Ramos (cell line): Measurements from ENCODE around the gene PLA2G2D.

Experiments used
- in situ Hi-C: fragments of 300-500 bp; cut with MboI; formaldehyde crosslinking; loops from one replicate; pipeline ENCODE4 v1.14.3; 2022; ENCODE audit warnings: low sequenced_read_pairs; ENCODE audit not compliant: unreplicated experiment

Gene PLA2G2D

GRCh38 chr1:20119347-20119746, at the start of gene PLA2G2D:
Gene PLA2G2D (minus strand): TSS chr1:20119536. CDS start chr1:20119498, 38 bp downstream.
- in situ Hi-C loops = no loop called here

- in situ Hi-C loops = no loop called here
Observed at GRCh38 chr1:20168564-20169491, 49.5 kb upstream of the PLA2G2D start.

GRCh38 chr1:20167126-20167525, 47.8 kb upstream of the PLA2G2D start:
- in situ Hi-C loops = no loop called here

- in situ Hi-C loops = no loop called here
Observed at GRCh38 chr1:20166051-20166450, 46.7 kb upstream of the PLA2G2D start.

- in situ Hi-C loops = no loop called here
Observed at GRCh38 chr1:20165522-20165951, 46.2 kb upstream of the PLA2G2D start.

- in situ Hi-C loops = no loop called here
Observed at GRCh38 chr1:20164694-20165202, 45.4 kb upstream of the PLA2G2D start.

GRCh38 chr1:20160034-20160433, 40.7 kb upstream of the PLA2G2D start:
- in situ Hi-C loops = no loop called here

- in situ Hi-C loops = no loop called here
Observed at GRCh38 chr1:20158358-20159070, 39.2 kb upstream of the PLA2G2D start.

GRCh38 chr1:20154301-20154831, 35.0 kb upstream of the PLA2G2D start:
- in situ Hi-C loops = loop anchor here (5.0 kb wide), 1 partner anchor 237 kb away; no protein-coding TSS in a partner anchor

GRCh38 chr1:20153000-20153418, 33.7 kb upstream of the PLA2G2D start:
- in situ Hi-C loops = loop anchor here (5.0 kb wide), 1 partner anchor 236 kb away; no protein-coding TSS in a partner anchor

GRCh38 chr1:20152599-20152930, 33.2 kb upstream of the PLA2G2D start:
- in situ Hi-C loops = loop anchor here (5.0 kb wide), 1 partner anchor 235 kb away; no protein-coding TSS in a partner anchor

- in situ Hi-C loops = loop anchor here (5.0 kb wide), 1 partner anchor 235 kb away; no protein-coding TSS in a partner anchor
Observed at GRCh38 chr1:20151906-20152598, 32.7 kb upstream of the PLA2G2D start.

GRCh38 chr1:20150969-20151368, 31.6 kb upstream of the PLA2G2D start:
- in situ Hi-C loops = loop anchor here (5.0 kb wide), 1 partner anchor 234 kb away; no protein-coding TSS in a partner anchor

- in situ Hi-C loops = loop anchor here (5.0 kb wide), 1 partner anchor 233 kb away; no protein-coding TSS in a partner anchor
Observed at GRCh38 chr1:20150326-20150705, 31.0 kb upstream of the PLA2G2D start.

- in situ Hi-C loops = loop anchor here (5.0 kb wide), 1 partner anchor 232 kb away; no protein-coding TSS in a partner anchor
Observed at GRCh38 chr1:20149601-20150325, 30.4 kb upstream of the PLA2G2D start.

GRCh38 chr1:20148571-20149500, 29.5 kb upstream of the PLA2G2D start:
- in situ Hi-C loops = no loop called here

GRCh38 chr1:20147846-20148570, 28.7 kb upstream of the PLA2G2D start:
- in situ Hi-C loops = no loop called here
